Neural cell (in vitro differentiated cells): Measurements from ENCODE around the gene CFAP100.

ENCODE experiments used
- EP300 ChIP-seq: fragments of 450-650 bp; conservative IDR thresholded peaks from 2 replicates; pipeline ENCODE4 v1.6.1; 2014; ENCODE audit warnings: antibody characterized with exemption, mild to moderate bottlenecking, moderate library complexity; ENCODE audit not compliant: poor library complexity, severe bottlenecking
- EZH2 ChIP-seq: fragments of 200-600, 300-800 bp; shearing (Covaris generic), sonication (generic); IDR thresholded peaks from 2 replicates; pipeline ENCODE4 v1.6.1; 2014; ENCODE audit warnings: antibody characterized with exemption, low read length, borderline replicate concordance, mild to moderate bottlenecking; ENCODE audit not compliant: insufficient read depth, poor library complexity, severe bottlenecking
- MXI1 ChIP-seq: fragments of 450-650 bp; conservative IDR thresholded peaks from 2 replicates; pipeline ENCODE4 v1.6.1; 2014; ENCODE audit warnings: antibody characterized with exemption, mild to moderate bottlenecking; ENCODE audit not compliant: poor library complexity, severe bottlenecking
- POLR2AphosphoS5 ChIP-seq: IDR thresholded peaks from 2 replicates; pipeline ENCODE4 v1.6.1; 2012
- RAD21 ChIP-seq: fragments of 450-650 bp; conservative IDR thresholded peaks from 2 replicates; pipeline ENCODE4 v1.6.1; 2014; ENCODE audit warnings: antibody characterized with exemption, mild to moderate bottlenecking, moderate library complexity
- REST ChIP-seq: IDR thresholded peaks from 2 replicates; pipeline ENCODE4 v1.6.1; 2012; ENCODE audit warnings: borderline replicate concordance
- SMC3 ChIP-seq: fragments of 450-650 bp; conservative IDR thresholded peaks from 2 replicates; pipeline ENCODE4 v1.6.1; 2014; ENCODE audit warnings: antibody characterized with exemption, mild to moderate bottlenecking, moderate library complexity; ENCODE audit not compliant: poor library complexity
- TF ChIP-seq, protein P1 (sequence below): fragments of 450-650 bp; IDR thresholded peaks from 2 replicates; pipeline ENCODE4 v1.5.1; 2014; ENCODE audit warnings: antibody characterized with exemption, mild to moderate bottlenecking, moderate library complexity; ENCODE audit not compliant: poor library complexity, severe bottlenecking

DNA sequence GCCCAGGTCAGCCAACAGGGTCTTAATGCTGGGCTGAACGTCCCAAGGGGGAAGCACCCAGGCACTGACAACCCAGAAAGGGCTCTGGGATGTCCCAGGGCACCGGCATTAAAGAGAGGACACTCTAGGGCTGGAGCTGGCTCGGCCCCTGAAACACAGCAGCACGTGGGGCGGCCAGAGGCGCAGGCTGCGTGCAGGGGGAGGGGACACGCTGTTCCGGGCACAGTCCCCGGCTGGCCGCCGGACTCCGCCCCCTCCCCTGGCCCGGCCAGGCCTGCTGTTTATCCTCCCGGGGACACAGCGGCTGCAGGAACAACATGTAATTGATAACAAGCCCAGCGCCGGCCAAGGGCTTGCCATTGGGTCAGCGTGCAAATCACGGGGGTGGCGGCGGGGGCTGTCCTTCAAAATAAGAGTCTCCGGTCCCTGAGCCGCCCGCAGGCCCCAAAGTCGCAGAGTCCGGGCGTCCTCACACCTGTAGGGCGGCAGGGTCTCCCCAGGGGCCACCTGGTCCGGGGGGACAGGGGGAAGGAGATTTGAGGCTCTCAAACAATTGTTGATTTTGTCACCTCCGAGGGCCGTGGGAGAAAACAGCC, 38.8 kb upstream of the CFAP100 start:
- TF ChIP-seq, protein P1, sequence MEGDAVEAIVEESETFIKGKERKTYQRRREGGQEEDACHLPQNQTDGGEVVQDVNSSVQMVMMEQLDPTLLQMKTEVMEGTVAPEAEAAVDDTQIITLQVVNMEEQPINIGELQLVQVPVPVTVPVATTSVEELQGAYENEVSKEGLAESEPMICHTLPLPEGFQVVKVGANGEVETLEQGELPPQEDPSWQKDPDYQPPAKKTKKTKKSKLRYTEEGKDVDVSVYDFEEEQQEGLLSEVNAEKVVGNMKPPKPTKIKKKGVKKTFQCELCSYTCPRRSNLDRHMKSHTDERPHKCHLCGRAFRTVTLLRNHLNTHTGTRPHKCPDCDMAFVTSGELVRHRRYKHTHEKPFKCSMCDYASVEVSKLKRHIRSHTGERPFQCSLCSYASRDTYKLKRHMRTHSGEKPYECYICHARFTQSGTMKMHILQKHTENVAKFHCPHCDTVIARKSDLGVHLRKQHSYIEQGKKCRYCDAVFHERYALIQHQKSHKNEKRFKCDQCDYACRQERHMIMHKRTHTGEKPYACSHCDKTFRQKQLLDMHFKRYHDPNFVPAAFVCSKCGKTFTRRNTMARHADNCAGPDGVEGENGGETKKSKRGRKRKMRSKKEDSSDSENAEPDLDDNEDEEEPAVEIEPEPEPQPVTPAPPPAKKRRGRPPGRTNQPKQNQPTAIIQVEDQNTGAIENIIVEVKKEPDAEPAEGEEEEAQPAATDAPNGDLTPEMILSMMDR: no peak
- TF ChIP-seq SMC3 (no peak), POLR2AphosphoS5 (no peak), REST (no peak), EP300 (no peak), MXI1 (no peak), EZH2 (no peak), RAD21 (no peak)
